NCI-H187 treated with DMSO at 0.1 percent for 48 hours (cell line): ENCODE data around the gene PPP2R5E.
"Not testable (repeated sequence)": the region's sequence is repeated elsewhere in the genome, so short reads cannot be mapped to it uniquely, and the experiment has no call there.

Source experiments
- DNase-seq: peaks from one replicate; lab custom pipeline; 2025; lab: John Stamatoyannopoulos, UW

Gene PPP2R5E

DNA sequence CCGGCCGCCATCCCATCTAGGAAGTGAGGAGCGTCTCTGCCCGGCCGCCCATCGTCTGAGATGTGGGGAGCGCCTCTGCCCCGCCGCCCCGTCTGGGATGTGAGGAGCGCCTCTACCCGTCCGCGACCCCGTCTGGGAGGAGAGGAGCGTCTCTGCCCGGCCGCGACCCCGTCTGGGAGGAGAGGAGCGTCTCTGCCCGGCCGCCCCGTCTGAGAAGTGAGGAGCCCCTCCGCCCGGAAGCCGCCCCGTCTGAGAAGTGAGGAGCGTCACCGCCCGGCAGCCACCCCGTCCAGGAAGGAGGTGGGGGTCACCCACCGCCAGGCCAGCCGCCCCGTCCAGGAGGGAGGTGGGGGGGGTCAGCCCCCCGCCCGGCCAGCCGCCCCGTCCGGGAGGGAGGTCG lies 20.7 kb downstream of the PPP2R5E start:
- not testable (repeated sequence) for DNase-seq

- DNase-seq = no peak
Measured at GRCh38 chr14:63517354-63517753, 25.8 kb downstream of the PPP2R5E start.

- DNase-seq = no peak
Measured at GRCh38 chr14:63515240-63515639, 27.9 kb downstream of the PPP2R5E start.

DNA sequence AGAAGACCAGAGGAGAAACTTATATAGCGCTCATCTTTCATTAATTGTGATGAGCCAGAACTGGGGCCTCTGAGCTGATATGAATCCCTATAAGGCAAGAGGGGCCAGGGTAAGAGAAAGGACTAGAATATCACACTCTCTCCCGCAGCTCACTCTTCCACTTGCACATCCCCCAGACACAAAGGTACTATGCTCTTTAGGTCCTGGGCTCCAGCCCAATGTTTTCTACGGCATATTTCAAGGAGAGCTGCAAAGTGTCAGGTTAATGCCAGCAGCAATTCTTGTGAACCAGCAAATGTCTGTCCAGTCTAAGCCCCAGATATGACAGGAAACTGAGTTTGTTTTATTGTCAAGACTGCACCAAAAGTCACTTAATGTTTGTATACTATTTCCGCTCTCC lies 29.4 kb downstream of the PPP2R5E start:
- no peak for DNase-seq

GRCh38 chr14:63512861-63513260 lies 30.3 kb downstream of the PPP2R5E start:
- no peak for DNase-seq

DNA sequence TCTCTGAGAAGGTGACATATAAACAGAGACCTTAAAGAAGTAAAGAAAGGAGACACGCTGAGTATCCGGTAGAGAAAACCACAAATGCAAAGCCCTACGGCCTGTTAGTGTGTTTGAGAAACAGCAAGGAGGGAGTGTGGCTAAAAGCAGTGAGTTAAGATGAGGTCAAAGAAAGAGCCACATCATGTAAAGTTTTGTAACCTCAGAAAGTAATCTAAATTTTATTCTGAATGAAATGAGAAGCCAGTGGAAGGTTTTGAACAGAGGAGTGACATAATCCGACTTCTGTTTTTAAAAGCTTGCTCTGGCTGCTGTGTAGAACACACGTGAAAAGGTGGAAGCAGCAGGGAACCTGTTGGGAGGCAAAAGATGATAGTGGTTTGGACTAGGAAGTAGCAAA lies 32.6 kb downstream of the PPP2R5E start:
- no peak for DNase-seq

DNA sequence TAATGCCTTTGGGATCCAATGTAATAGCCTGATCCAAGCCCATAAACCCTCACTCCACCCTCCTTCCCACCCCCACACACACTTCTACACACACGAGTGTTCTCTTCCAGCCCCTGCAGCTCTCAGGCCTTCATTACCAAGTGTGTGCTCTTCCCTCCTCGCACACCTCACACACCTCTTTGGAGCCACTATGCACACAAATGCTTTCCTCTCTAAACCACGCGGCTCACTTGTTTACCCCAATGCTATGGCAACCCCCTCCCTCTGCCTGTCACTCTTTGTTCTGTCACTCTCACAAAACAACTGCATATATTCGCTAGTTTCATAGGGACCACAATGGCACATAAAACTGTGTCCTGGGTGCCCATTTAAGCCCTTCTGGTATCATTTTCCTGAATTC lies 35.1 kb downstream of the PPP2R5E start:
- no peak for DNase-seq

- DNase-seq = no peak
Measured at GRCh38 chr14:63504648-63505047, 38.5 kb downstream of the PPP2R5E start.

DNA sequence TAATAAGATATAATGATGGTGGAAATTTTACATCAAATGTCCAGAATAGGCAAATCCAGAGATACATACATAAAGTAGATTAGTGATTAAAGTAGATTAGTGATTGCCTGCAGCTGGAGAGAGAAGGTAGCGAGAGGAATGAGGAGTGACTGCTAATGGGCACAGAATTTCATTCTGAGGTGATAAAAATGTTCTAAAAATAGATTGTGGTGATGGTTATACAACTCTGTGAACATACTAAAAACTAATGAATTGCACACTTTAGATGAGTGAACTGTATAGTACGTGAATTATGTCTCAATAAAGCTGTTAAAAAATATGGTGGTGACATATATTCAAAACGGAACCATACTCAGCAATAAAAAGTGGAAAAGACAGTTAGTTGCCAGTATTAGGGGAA lies 41.7 kb downstream of the PPP2R5E start:
- DNase-seq = no peak

DNA sequence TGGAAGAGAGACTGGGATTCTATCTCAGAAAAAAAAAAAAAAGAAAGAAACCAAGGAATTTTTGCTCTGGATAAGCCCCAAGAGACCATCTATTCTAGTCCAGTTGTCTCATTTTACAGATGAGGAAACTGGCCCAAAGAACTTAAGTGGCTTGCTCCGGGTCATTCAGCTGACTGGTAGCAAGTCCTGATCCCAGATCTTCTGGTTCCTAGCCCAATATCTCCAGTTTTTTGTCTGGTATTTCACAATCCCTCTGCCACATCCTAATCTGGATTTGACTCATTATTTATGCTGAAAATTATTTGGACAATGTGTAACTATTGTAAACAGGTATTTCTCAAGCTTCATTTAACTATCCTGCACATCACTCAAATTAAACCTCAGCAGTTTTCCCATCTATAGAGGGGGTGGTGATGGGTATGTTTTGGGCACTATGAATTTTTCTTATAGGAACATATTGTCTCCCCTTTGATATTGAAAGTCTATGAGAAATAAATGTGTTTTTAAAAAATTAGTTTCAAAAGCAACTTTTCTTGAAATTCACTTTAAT lies 43.4 kb downstream of the PPP2R5E start:
- no peak for DNase-seq

DNA sequence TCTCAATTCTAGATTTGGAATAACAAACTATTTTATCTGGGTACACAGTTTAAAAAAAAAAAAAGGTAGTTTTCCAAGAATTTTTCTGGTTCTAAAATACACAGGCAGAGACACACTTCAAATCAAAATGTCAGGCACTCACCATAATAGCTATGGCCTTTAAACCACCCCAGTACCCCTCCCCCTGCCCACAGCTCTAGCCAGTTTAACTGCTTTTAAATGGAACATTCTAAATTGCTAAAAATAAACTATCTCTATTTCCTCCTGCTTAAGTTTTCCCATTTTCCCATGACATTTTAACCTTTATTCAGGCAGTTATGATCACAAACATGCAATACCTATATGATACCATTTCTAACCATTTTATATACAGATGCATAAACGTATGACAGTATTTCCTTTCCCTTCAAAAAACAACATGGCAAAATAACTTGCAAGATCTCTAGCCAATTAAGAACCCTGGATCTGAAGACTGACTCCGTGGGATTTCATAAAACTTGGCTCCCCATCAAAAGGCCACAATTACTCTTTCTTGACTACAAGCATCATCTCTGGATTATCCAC lies 46.3 kb downstream of the PPP2R5E start:
- DNase-seq = no peak

GRCh38 chr14:63493246-63493645 lies 49.9 kb downstream of the PPP2R5E start:
- no peak for DNase-seq

- no peak for DNase-seq
Measured at GRCh38 chr14:63492391-63492790, 50.8 kb downstream of the PPP2R5E start.

GRCh38 chr14:63487724-63488123 lies 55.5 kb downstream of the PPP2R5E start:
- DNase-seq = no peak

DNA sequence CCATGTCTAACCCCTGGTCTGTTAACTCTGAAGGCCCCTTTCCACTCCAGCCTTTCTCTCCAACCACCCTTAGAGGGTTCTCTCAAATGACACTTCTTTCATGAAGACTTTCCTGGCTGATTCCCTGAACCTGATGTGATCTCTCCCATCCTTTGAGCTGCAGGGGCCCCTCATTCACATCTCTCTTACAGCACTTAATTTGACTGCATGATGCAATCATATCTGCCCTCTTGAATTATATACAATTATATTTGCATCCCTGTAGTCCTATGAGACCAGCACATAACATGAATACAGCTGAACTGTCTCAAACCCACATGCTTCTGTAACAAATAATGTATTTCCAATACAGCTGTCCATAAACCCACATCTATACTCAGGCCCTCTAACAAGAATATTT lies 56.4 kb downstream of the PPP2R5E start:
- DNase-seq = no peak

DNA sequence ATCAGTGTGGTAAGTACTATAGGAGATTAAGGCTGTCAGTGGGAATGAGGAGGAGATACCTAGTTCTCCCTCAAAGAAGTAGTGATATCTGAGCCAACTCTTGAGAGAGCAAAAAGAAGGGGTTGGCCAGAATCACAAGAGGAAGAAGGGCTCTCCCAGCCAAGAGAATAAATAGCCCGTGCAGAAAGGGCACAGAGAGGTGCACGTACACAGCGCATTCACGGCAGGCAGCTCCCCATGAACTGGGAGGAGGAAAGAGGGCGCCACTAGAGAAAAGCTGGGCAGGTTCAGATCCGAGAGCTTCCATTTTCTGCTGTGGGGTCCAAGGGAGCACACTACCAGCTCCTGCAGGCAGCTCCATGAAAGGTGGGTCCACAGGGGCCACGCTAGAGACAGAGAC lies 59.9 kb downstream of the PPP2R5E start:
- no peak for DNase-seq

DNA sequence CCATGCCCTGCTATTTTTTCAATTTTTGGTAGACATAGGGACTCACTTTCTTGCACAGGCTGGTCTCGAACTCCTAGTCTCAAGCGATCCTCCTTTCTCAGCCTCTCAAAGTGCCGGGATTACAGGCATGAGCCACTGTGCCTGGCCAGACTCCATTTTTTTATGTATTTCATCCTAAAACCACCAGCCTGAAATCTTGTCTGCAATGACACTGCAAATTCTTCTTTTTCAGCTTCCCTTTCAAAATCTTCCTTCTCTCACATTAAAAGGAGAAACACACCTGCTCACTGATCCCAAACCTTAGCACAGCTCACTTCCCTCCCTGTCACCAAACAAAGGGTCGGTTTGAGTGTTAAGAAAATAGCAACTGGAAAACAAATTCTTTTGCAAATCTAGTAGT lies 62.6 kb downstream of the PPP2R5E start:
- no peak for DNase-seq

DNA sequence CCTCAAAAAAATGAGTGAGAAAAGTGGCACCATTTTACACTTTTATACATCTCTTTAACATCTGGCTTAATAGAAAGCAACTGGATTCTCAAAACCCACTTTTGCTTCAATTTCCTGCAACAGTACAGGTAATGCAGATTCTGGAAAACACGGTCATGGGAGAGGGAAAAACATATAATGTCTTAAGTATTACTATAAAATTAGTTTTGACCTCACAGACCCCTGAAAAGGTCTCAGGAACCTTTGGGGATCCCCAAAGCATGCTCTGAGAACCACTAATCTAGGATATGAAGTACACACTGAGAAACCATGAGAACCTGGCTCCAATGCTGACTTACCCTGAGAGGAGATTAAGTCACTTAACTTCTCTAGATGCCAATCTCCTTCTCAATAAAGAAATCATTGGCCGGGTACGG lies 64.7 kb downstream of the PPP2R5E start:
- no peak for DNase-seq

DNA sequence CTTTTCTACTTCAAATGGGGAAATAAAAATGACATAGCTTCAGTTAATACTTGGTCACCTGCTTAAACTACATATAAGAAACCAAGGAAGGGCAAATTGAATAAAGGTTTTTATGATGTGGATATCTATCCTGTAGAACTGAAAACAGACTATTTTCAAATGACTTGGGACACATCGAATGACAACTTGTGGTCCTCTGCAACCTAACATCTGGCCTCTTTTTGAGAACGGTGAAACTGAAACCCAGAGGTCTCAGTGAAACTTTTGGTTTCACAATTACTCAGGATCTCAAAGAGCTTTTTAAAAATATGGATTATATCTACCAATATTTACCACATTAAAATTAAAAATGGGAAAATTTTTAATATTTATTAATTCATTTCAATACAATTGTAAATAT lies 65.2 kb downstream of the PPP2R5E start:
- DNase-seq = no peak

GRCh38 chr14:63477556-63477955 lies 65.6 kb downstream of the PPP2R5E start:
- DNase-seq = no peak

DNA sequence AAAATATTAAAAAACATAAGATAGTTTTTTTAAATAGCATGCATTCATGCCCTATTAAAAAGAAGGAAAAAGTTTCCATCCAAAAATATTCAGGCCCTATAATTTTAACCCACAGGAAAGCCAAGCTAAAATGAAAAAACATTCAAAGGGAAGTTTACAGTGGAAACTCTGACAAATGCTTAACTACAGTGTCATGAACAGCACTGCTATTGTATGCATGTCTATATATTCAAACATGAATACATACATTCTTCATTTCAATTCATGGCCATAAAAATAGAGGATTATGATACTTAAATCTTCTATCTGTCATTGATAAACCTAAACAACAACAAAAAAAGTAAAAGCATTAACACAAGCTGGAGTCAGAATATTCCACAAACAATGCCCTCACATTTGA lies 67.4 kb downstream of the PPP2R5E start:
- DNase-seq = no peak

GRCh38 chr14:63474844-63475243 lies 68.3 kb downstream of the PPP2R5E start:
- no peak for DNase-seq

- DNase-seq = no peak
Measured at GRCh38 chr14:63474111-63474510, 69.1 kb downstream of the PPP2R5E start.

- no peak for DNase-seq
Measured at GRCh38 chr14:63472986-63473788, 70.0 kb downstream of the PPP2R5E start.
